ENCODE measurements around the gene CRACDL. TPM values are rescaled to one million over a fixed set of nuclear protein-coding genes. Genes with fewer than 3 reads are reported as not detected.

CRACDL gene
- total RNA-seq, 2 donors from 2014 or later, result 4.1 to 20.8 TPM

GRCh38 chr2:98909317-98910211 lies 26.5 kb downstream of the CRACDL start:
- Histone ChIP-seq H3K27ac (peak overlapping the region in 1 of 2 donors; percentile 30), H3K9me3 (no peaks in the 10 kb centered on the region), H3K4me1 (replicated peaks) (no peaks in the 10 kb centered on the region), H3K27me3 (replicated peaks; ENCODE audit: insufficient read depth) (no peaks in the 10 kb centered on the region), H3K36me3 (no peaks in the 10 kb centered on the region), H3K4me3 (no peak overlapping the region)
- 10% methylated on average over 19 of the region's 19 CpGs for WGBS
- intact Hi-C loops (cut with DNase I), result no loop called here
- TF ChIP-seq POLR2A (IDR thresholded peaks at IDR 0.05) (no peak), POLR2AphosphoS5 (IDR thresholded peaks at IDR 0.05) (peak; percentile 72)
- DNase-seq (ENCODE audit: low spot score), result peak; percentile 79

DNA sequence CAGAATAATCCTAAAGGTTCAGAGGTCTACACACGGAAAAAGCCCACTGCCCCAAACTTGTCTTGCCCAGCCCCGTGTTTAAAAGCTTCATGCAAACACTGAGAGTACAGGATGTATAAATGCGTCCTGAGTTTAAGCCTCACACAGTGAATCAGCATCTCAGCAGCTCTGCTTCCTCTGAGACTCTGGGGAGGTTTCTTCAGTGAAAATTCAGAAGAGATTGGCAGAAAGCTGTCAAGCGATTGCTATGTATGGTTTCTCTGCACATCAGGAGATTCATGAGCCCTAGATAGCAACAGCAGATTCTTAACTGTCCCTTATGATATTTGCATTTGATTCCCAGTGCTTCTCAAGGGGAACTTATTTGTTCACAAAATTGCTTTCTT lies 27.1 kb downstream of the CRACDL start:
- 32% methylated on average over 4 of the region's 4 CpGs for WGBS
- Histone ChIP-seq H3K27ac (no peak overlapping the region), H3K4me1 (replicated peaks) (no peaks in the 10 kb centered on the region)

DNA sequence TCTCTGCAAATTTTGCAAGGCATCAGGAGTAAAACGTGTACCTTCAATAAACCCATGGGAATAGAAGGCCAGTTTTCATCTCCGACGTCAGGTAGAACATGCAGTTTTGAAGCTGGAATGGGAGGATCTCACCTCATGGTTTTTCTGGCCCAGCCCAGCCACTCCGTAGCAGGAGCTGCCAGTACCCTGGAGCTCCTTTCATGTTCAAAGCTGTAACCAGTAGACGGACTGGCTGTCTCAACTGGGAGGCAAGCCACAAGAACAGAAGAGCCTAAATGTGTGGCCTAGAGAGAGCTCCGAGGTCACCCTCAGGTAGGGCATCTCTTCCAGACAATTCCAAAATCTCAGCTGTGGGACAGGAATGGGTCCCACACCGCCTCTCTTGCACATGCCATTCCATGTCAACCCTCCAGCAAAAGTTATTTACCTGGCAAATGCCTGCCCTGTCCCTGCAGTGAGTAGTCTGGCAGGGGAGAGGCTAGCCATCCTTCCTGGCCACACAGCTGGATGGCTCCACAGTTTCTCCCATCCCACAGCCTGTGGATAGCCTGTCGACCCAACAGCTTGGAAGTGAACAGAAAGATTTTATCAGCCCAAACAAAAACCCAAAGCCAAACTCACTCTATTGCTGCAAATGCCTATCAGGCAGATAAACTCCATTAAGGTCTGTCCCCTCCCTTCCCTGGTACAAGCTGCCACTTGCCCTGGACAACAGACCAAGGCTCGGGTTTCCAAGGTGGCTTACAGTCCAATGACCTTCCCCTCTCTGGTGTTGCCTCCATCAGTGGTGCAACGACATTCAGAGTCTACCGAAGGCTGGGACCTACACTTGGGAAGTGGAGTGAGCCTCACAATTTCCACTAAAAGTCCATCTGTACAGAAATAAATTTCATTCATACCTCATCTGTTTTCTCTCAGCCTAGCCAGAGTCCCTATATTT lies 27.8 kb downstream of the CRACDL start:
- Histone ChIP-seq H3K36me3 (no peaks in the 10 kb centered on the region), H3K9me3 (no peaks in the 10 kb centered on the region), H3K27ac (no peak overlapping the region), H3K4me1 (replicated peaks) (no peaks in the 10 kb centered on the region), H3K27me3 (replicated peaks; ENCODE audit: insufficient read depth) (no peaks in the 10 kb centered on the region), H3K4me3 (no peak overlapping the region)
- no peak for DNase-seq (ENCODE audit: low spot score)
- intact Hi-C loops (cut with DNase I), result no loop called here
- WGBS, result 55% methylated on average over 11 of the region's 11 CpGs
- TF ChIP-seq, protein P1, sequence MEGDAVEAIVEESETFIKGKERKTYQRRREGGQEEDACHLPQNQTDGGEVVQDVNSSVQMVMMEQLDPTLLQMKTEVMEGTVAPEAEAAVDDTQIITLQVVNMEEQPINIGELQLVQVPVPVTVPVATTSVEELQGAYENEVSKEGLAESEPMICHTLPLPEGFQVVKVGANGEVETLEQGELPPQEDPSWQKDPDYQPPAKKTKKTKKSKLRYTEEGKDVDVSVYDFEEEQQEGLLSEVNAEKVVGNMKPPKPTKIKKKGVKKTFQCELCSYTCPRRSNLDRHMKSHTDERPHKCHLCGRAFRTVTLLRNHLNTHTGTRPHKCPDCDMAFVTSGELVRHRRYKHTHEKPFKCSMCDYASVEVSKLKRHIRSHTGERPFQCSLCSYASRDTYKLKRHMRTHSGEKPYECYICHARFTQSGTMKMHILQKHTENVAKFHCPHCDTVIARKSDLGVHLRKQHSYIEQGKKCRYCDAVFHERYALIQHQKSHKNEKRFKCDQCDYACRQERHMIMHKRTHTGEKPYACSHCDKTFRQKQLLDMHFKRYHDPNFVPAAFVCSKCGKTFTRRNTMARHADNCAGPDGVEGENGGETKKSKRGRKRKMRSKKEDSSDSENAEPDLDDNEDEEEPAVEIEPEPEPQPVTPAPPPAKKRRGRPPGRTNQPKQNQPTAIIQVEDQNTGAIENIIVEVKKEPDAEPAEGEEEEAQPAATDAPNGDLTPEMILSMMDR (IDR thresholded peaks at IDR 0.05), result no peak
- TF ChIP-seq POLR2A (IDR thresholded peaks at IDR 0.05), result no peak

More for the DNA sequence above, 27.1 kb downstream of the CRACDL start:
- TF ChIP-seq POLR2AphosphoS5 (IDR thresholded peaks at IDR 0.05), result no peak
- TF ChIP-seq, protein P1 (IDR thresholded peaks at IDR 0.05), result no peak
- no peak for TF ChIP-seq POLR2A (IDR thresholded peaks at IDR 0.05)
- no peak for DNase-seq (ENCODE audit: low spot score)
- Histone ChIP-seq H3K4me3 (no peak overlapping the region), H3K27me3 (replicated peaks; ENCODE audit: insufficient read depth) (no peaks in the 10 kb centered on the region), H3K9me3 (no peaks in the 10 kb centered on the region), H3K36me3 (no peaks in the 10 kb centered on the region)
- intact Hi-C loops (cut with DNase I), result no loop called here

- no peaks in the 10 kb centered on the region for H3K27me3 ChIP-seq (replicated peaks; ENCODE audit: insufficient read depth)
- no peaks in the 10 kb centered on the region for H3K9me3 ChIP-seq
- no peak overlapping the region for H3K4me3 ChIP-seq
- WGBS, result 93% methylated on average over 4 of the region's 4 CpGs
- H3K36me3 ChIP-seq, result no peaks in the 10 kb centered on the region
- no peaks in the 10 kb centered on the region for H3K4me1 ChIP-seq (replicated peaks)
- no peak overlapping the region for H3K27ac ChIP-seq
- TF ChIP-seq, protein P1 (IDR thresholded peaks at IDR 0.05), result no peak
- TF ChIP-seq POLR2A (IDR thresholded peaks at IDR 0.05) (no peak), POLR2AphosphoS5 (IDR thresholded peaks at IDR 0.05) (no peak)
- DNase-seq (ENCODE audit: low spot score), result no peak
- intact Hi-C loops (cut with DNase I), result no loop called here
Observed at GRCh38 chr2:98907385-98907784, 28.6 kb downstream of the CRACDL start.

DNA sequence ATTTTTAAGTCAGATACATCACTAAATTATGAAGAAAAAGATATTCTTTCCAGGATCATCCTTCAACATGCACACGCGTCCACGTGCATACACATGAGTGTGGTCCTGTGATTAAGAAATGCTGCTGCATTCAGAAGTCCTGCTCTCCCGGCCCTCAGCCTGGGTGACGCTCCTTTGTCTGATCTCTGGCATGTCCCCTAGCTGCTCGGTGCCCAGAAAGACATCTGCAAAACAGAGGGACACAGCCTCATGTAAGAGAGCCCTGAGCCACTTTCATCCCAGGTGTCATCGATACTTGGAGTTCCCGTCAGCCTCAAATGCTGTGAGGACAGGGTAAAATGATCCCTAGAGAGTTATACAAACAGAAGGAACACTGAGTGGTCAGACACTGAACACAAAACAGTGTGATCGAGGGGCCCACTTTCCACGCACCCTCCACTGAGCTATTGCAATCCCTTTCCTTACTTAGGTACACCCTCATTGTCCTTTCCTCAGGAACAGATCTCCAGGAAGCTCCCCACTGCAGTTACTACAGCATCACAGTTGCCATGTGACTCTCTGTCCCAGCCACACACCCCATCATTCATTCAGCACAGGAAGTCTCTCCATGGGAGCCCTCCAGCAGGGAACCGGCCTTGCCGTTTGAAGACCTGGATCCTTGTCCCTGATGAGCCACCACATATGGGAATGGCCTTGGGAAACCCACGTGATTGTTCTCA lies 32.1 kb downstream of the CRACDL start:
- 81% methylated on average over 13 of the region's 13 CpGs for WGBS
- no peak for DNase-seq (ENCODE audit: low spot score)
- no peaks in the 10 kb centered on the region for H3K9me3 ChIP-seq
- intact Hi-C loops (cut with DNase I), result no loop called here
- H3K36me3 ChIP-seq, result no peaks in the 10 kb centered on the region
- TF ChIP-seq, protein P1 (IDR thresholded peaks at IDR 0.05), result no peak
- TF ChIP-seq POLR2AphosphoS5 (IDR thresholded peaks at IDR 0.05), result no peak
- TF ChIP-seq POLR2A (IDR thresholded peaks at IDR 0.05), result no peak
- no peak overlapping the region for H3K27ac ChIP-seq
- H3K27me3 ChIP-seq (replicated peaks; ENCODE audit: insufficient read depth), result no peaks in the 10 kb centered on the region
- no peak overlapping the region for H3K4me3 ChIP-seq
- H3K4me1 ChIP-seq (replicated peaks), result no peaks in the 10 kb centered on the region

Data from prostate gland (tissue), 2 donors.